COLO829 (cell line): ENCODE data around the gene NME1.
"Not testable (repeated sequence)": the region's sequence is repeated elsewhere in the genome, so short reads cannot be mapped to it uniquely, and the experiment has no call there.

ENCODE experiments used
- DNase-seq: peaks from one replicate; pipeline ENCODE4 v3.0.0; 2012; ENCODE audit warnings: low spot score

Gene NME1

GRCh38 chr17:51153210-51154072, at the start of gene NME1:
Gene NME1, plus strand, starts transcription at chr17:51153559. Its CDS starts 2,096 bp downstream, at chr17:51155655.
- DNase-seq: peak; percentile 98

GRCh38 chr17:51107778-51108177, 45.6 kb upstream of the NME1 start:
- DNase-seq: no peak

- not testable (repeated sequence) for DNase-seq
Observed at GRCh38 chr17:51112303-51113222, 40.8 kb upstream of the NME1 start.

GRCh38 chr17:51115179-51115578, 38.2 kb upstream of the NME1 start:
- no peak for DNase-seq

- no peak for DNase-seq
Observed at GRCh38 chr17:51118330-51119195, 34.8 kb upstream of the NME1 start.

GRCh38 chr17:51119415-51120356, 33.7 kb upstream of the NME1 start:
- DNase-seq: no peak

GRCh38 chr17:51120357-51120738, 33.0 kb upstream of the NME1 start:
- DNase-seq: no peak

GRCh38 chr17:51120739-51121619, 32.4 kb upstream of the NME1 start, which contains the start of gene SPAG9:
Gene SPAG9, minus strand, starts transcription at chr17:51120868. Its CDS starts 212 bp downstream, at chr17:51120656.
- peak; percentile 99 for DNase-seq

GRCh38 chr17:51121620-51122472, 31.5 kb upstream of the NME1 start:
- DNase-seq: peak; percentile 92

GRCh38 chr17:51122473-51123115, 30.8 kb upstream of the NME1 start:
- DNase-seq: not testable (repeated sequence)

- no peak for DNase-seq
Observed at GRCh38 chr17:51124640-51125503, 28.5 kb upstream of the NME1 start.

- no peak for DNase-seq
Observed at GRCh38 chr17:51128076-51128475, 25.3 kb upstream of the NME1 start.

GRCh38 chr17:51132964-51133319, 20.4 kb upstream of the NME1 start:
- no peak for DNase-seq

- DNase-seq: no peak
Observed at GRCh38 chr17:51133365-51133764, 20.0 kb upstream of the NME1 start.

GRCh38 chr17:51135956-51136355, 17.4 kb upstream of the NME1 start:
- no peak for DNase-seq

GRCh38 chr17:51142597-51142996, 10.8 kb upstream of the NME1 start:
- no peak for DNase-seq
